ENCODE results near the gene MYO9A. TPM values are rescaled to one million over a fixed set of nuclear protein-coding genes. Genes with fewer than 3 reads are reported as not detected.

MYO9A gene
- total and polyA plus RNA-seq, 2 experiments from 2014 or later: 13.1 to 42.8 TPM

GRCh38 chr15:72096796-72097195 lies 21.2 kb downstream of the MYO9A start:
- Histone ChIP-seq H2AFZ (no peak overlapping the region), H3K4me1 (ENCODE audit: insufficient read depth) (peaks cover 7% of the 10 kb centered on the region), H3K27ac (no peak overlapping the region), H3K36me3 (replicated peaks; ENCODE audit: insufficient read depth, low read depth) (no peaks in the 10 kb centered on the region), H3K9me3 (ENCODE audit: low read depth) (no peaks in the 10 kb centered on the region), H3K27me3 (no peaks in the 10 kb centered on the region), H3K79me2 (peaks cover 43% of the 10 kb centered on the region), H3K4me3 (no peak overlapping the region), H4K20me1 (ENCODE audit: insufficient read depth, poor library complexity, severe bottlenecking) (no peaks in the 10 kb centered on the region), H3K9me2 (replicated peaks; ENCODE audit: insufficient read depth) (no peaks in the 10 kb centered on the region), H3K4me2 (no peak overlapping the region)
- no peak for DNase-seq (ENCODE audit: low spot score)
- WGBS (ENCODE audit: low lambda C conversion rate, missing lambda C conversion rate): 100% methylated on average over 1 of the region's 1 CpG
- no peak for TF ChIP-seq EZH2 (IDR thresholded peaks at IDR 0.05; ENCODE audit: borderline replicate concordance)
- TF ChIP-seq EZH2phosphoT487 (IDR thresholded peaks at IDR 0.05; ENCODE audit: low read depth, severe bottlenecking, unreplicated experiment): no peak
- TF ChIP-seq CTCF (IDR thresholded peaks at IDR 0.05; ENCODE audit: poor library complexity): no peak

- Histone ChIP-seq H4K20me1 (ENCODE audit: insufficient read depth, poor library complexity, severe bottlenecking) (no peaks in the 10 kb centered on the region), H3K79me2 (peaks cover 63% of the 10 kb centered on the region), H3K27ac (no peak overlapping the region), H3K4me3 (no peak overlapping the region), H3K4me2 (no peak overlapping the region), H3K9me3 (ENCODE audit: low read depth) (no peaks in the 10 kb centered on the region), H3K27me3 (no peaks in the 10 kb centered on the region), H3K4me1 (ENCODE audit: insufficient read depth) (peaks cover 7% of the 10 kb centered on the region), H2AFZ (no peak overlapping the region), H3K9me2 (replicated peaks; ENCODE audit: insufficient read depth) (no peaks in the 10 kb centered on the region), H3K36me3 (replicated peaks; ENCODE audit: insufficient read depth, low read depth) (no peaks in the 10 kb centered on the region)
- DNase-seq (ENCODE audit: low spot score): no peak
- no peak for TF ChIP-seq CTCF (IDR thresholded peaks at IDR 0.05; ENCODE audit: poor library complexity)
Observed at GRCh38 chr15:72092691-72093090, 25.3 kb downstream of the MYO9A start.

GRCh38 chr15:72092006-72092405 lies 25.9 kb downstream of the MYO9A start:
- no peak overlapping the region for H3K27ac ChIP-seq
- H3K4me3 ChIP-seq: no peak overlapping the region
- H3K4me1 ChIP-seq (ENCODE audit: insufficient read depth): peaks cover 7% of the 10 kb centered on the region
- H3K36me3 ChIP-seq (replicated peaks; ENCODE audit: insufficient read depth, low read depth): no peaks in the 10 kb centered on the region
- H3K27me3 ChIP-seq: no peaks in the 10 kb centered on the region
- H4K20me1 ChIP-seq (ENCODE audit: insufficient read depth, poor library complexity, severe bottlenecking): no peaks in the 10 kb centered on the region
- no peak overlapping the region for H3K4me2 ChIP-seq
- H3K79me2 ChIP-seq: peaks cover 58% of the 10 kb centered on the region
- no peak for DNase-seq (ENCODE audit: low spot score)
- H3K9me3 ChIP-seq (ENCODE audit: low read depth): no peaks in the 10 kb centered on the region
- no peaks in the 10 kb centered on the region for H3K9me2 ChIP-seq (replicated peaks; ENCODE audit: insufficient read depth)
- no peak overlapping the region for H2AFZ ChIP-seq
- 51% methylated on average over 3 of the region's 3 CpGs for WGBS (ENCODE audit: low lambda C conversion rate, missing lambda C conversion rate)
- TF ChIP-seq CTCF (IDR thresholded peaks at IDR 0.05; ENCODE audit: poor library complexity) (no peak), EZH2 (IDR thresholded peaks at IDR 0.05; ENCODE audit: borderline replicate concordance) (no peak)

- Histone ChIP-seq H3K9me3 (ENCODE audit: low read depth) (peaks cover 7% of the 10 kb centered on the region), H3K4me3 (no peak overlapping the region), H3K36me3 (replicated peaks; ENCODE audit: insufficient read depth, low read depth) (no peaks in the 10 kb centered on the region), H3K79me2 (peaks cover 43% of the 10 kb centered on the region), H4K20me1 (ENCODE audit: insufficient read depth, poor library complexity, severe bottlenecking) (no peaks in the 10 kb centered on the region), H3K4me2 (no peak overlapping the region), H2AFZ (no peak overlapping the region), H3K27me3 (no peaks in the 10 kb centered on the region), H3K4me1 (ENCODE audit: insufficient read depth) (no peaks in the 10 kb centered on the region), H3K9me2 (replicated peaks; ENCODE audit: insufficient read depth) (no peaks in the 10 kb centered on the region), H3K27ac (no peak overlapping the region)
- no peak for DNase-seq (ENCODE audit: low spot score)
- TF ChIP-seq CTCF (IDR thresholded peaks at IDR 0.05; ENCODE audit: poor library complexity) (no peak), EZH2 (IDR thresholded peaks at IDR 0.05; ENCODE audit: borderline replicate concordance) (no peak), EZH2phosphoT487 (IDR thresholded peaks at IDR 0.05; ENCODE audit: low read depth, severe bottlenecking, unreplicated experiment) (no peak)
- 95% methylated on average over 9 of the region's 9 CpGs for WGBS (ENCODE audit: low lambda C conversion rate, missing lambda C conversion rate)
Observed at GRCh38 chr15:72086920-72087648, 30.9 kb downstream of the MYO9A start.

All from hepatocyte (in vitro differentiated cells).